KOPT-K1 (cell line): ENCODE results near the gene C9orf152.
"Not testable (repeated sequence)": the region's sequence is repeated elsewhere in the genome, so short reads cannot be mapped to it uniquely, and the experiment has no call there.

ENCODE experiments used
- H3K27ac ChIP-seq: fragments of 200-600 bp; sonication (generic); 2 replicates; pipeline ENCODE4 v1.5.1; 2016; ENCODE audit warnings: antibody characterized with exemption, mild to moderate bottlenecking, low read depth, low read length; ENCODE audit not compliant: poor library complexity, severe bottlenecking
- H3K36me3 ChIP-seq: fragments of 200-600 bp; sonication (generic); 2 replicates; pipeline ENCODE4 v1.5.1; 2017; ENCODE audit warnings: antibody characterized with exemption, mild to moderate bottlenecking, low read length, moderate library complexity; ENCODE audit not compliant: insufficient read depth
- H3K9me3 ChIP-seq: fragments of 200-600 bp; sonication (generic); 2 replicates; pipeline ENCODE4 v1.5.1; 2017; ENCODE audit warnings: antibody characterized with exemption, low read length, mild to moderate bottlenecking; ENCODE audit not compliant: insufficient read depth, poor library complexity, severe bottlenecking

C9orf152 gene, protein sequence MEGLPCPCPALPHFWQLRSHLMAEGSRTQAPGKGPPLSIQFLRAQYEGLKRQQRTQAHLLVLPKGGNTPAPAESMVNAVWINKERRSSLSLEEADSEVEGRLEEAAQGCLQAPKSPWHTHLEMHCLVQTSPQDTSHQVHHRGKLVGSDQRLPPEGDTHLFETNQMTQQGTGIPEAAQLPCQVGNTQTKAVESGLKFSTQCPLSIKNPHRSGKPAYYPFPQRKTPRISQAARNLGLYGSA

DNA sequence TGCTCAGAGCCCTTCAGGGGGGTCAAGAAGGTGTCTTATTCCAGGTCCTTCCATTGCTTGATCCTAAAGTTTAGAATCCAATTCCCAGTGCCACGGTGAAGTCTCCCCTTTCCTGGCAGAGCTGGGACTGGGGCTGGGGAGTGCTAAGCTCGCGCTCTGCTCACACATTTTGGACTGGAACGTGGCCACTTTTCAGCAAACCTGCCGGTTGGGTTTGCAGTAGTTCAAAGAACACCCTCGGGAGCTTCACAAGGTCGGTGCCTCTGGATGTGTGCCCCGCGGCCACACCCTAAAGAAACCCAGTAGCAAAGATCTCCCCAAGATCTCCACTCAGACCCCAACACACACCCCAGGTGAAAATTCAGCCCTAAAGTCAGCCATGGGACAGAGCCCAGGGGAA is at the start of gene C9orf152:
Gene C9orf152, minus strand, starts transcription at position 129 of the 400 bp plus-strand sequence. CDS start 580 bp downstream, outside the sequence.
- no peak within 1 kb of the TSS for H3K27ac ChIP-seq
- H3K36me3 ChIP-seq = no peaks in the 10 kb centered on the region
- peaks cover 4% of the 10 kb centered on the region for H3K9me3 ChIP-seq

DNA sequence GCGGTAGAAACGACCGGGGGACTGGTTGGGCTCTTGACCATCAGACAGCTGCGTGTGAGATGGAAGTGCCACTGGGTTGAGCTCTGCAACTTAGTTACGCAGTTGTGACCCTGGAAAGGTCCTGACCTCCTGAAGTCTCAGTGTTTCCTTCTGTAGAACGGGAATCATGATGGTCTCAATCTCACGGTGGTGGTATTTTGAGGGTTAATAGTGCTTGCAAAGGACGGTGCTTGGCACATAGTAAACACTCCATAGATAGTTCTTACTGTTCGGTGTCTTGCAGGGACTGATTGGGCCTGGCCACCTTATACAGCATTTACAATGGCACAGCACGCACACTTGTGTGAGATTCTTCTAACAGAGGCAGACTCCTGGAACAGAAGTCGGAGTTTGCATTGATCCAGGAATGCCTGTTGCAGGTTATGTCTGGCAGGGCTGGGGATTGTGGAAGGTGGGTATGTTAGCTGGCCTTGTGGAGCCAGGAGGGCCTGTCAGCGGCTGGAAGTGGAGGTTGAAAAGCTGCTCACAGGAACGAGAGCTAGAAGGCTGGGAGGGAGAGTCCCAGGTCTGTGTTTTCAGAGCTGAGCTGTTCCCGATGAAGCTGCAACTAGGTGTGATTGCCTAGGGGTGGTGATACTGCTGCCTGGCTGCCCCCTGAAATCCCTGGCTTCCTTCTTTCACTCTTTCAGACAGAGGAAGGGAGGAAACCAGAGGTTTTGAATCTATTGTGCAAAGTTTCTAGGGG is 49.3 kb upstream of the C9orf152 start:
- peak overlapping the region; percentile 71 for H3K27ac ChIP-seq
- H3K9me3 ChIP-seq = no peaks in the 10 kb centered on the region
- H3K36me3 ChIP-seq = no peaks in the 10 kb centered on the region

DNA sequence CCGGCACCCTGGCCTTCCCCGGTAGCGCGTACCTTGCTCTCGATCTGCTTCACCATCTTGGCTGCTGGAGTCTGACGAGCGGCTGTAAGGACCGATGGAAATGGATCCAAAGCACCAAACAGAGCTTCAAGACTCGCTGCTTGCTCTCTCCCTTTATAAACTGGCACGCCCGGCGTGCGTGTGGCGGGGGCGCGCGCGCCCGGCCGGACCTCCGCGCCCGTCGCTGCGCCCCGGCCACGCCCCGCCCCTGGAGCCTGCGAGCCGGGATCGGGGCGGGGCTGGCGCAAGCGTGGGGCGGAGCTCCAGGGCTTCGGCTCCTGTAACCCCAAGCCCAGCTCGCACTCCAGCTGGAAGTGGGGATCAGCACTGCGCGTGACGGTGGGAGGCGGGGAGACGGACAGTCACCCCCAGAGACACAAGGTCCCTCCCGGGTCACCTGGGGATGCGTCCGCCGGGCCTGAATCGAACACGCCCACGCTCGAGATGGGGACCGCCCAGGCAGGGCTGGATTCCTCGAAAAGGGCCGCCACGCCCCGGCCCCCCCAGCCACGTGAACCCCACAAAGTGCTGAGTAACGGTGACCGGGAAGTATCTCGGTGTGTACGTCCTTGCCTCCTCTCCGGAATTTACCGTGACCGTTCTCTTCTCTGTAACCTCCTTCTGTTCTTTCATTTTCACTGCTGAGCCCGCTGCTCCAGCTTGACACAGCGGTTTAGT is 48.6 kb upstream of the C9orf152 start, which contains the start of gene TXN:
Gene TXN, minus strand, starts transcription at position 128 of the 717 bp plus-strand sequence. Its CDS starts 72 bp downstream, at position 56.
- Histone ChIP-seq H3K36me3 (no peaks in the 10 kb centered on the region), H3K27ac (peak within 1 kb of the TSS; percentile 71), H3K9me3 (no peaks in the 10 kb centered on the region)

DNA sequence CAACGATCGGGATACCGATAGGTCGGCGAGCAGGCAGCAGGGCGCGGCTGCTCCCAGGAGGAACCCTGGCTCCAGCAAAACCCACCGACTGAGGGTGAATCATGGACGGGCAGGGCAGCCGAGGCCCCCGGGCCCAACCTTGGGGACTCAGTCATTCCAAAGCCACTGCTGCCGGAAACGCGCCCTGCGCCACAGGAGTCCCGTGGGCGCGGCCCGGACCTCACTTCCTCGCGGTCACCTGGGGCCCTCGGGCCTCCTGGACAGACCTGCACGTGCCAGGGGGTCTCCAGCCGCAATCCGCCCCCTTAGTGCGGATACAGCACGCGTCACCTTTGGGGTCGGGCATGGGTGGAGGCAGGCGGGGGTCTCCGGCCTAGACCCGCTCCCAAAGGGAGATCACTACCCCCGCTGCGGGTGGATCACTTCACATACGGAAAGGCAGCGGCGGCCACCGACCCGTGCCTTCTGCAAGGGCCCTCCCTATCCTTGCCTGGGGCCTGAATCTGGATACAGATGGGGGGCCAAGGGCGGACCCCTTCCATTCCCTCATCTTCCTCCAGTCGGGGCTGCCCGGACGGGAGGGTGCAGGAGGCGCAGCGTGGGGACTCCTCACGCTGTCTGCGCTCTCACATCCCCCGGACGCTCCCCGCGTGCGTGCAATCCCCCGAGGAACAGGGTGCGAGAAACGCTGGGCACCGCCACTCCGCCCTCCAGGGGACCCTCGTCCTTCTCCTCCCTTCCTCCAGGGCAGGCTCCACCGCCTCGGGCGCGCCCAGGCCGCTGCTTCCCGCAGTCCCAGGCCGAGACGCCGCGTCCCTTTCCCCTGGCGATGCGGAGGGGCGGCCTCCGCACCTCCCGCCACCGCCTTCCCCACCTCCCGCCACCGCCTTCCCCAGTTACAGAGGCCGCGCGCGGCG is 47.8 kb upstream of the C9orf152 start:
- peak overlapping the region; percentile 71 for H3K27ac ChIP-seq
- H3K36me3 ChIP-seq = peaks cover 5% of the 10 kb centered on the region; the same call in 1 of the 2 replicates
- no peaks in the 10 kb centered on the region for H3K9me3 ChIP-seq

DNA sequence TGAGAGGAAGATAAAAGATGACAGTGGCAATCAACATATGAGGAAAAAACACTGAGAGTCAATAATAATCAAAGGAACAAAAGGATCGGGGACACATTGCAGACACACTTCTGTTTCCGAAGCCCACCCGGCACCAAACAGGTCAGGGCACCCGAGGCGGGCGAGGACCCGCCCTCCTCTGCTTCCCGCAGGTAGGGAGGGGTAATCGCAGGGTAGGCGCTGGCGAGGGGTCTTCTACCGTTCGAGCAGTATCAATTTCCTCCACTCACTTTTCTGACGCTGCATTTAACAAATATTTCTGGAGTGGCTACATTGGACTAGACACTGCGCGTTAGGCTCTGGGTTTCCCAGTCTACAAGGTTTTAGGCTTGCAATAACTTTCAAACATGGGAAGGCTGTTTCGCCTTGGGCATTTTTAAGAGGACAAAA is 47.1 kb upstream of the C9orf152 start:
- peak overlapping the region; percentile 71 for H3K27ac ChIP-seq
- H3K9me3 ChIP-seq = no peaks in the 10 kb centered on the region
- peaks cover 11% of the 10 kb centered on the region for H3K36me3 ChIP-seq

DNA sequence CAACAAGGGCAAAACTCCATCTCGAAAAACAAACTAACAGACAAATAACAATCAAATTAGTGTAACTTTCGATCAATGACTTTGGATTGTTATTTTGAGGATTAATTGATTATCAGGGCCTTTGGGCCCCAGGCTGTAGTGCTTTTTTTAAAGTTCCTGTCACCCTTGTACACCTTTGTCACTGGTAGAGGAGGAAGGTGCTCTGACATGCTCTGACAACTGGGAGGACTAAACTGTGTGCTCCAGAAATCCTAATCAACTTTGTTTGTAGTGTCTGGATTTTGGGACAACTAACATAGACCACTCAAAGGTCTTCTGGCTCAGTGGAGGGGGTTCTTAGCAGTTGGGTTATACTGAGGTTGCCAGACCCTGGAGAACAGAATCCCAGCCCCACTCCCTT is 46.5 kb upstream of the C9orf152 start:
- H3K27ac ChIP-seq = peak overlapping the region; percentile 71

DNA sequence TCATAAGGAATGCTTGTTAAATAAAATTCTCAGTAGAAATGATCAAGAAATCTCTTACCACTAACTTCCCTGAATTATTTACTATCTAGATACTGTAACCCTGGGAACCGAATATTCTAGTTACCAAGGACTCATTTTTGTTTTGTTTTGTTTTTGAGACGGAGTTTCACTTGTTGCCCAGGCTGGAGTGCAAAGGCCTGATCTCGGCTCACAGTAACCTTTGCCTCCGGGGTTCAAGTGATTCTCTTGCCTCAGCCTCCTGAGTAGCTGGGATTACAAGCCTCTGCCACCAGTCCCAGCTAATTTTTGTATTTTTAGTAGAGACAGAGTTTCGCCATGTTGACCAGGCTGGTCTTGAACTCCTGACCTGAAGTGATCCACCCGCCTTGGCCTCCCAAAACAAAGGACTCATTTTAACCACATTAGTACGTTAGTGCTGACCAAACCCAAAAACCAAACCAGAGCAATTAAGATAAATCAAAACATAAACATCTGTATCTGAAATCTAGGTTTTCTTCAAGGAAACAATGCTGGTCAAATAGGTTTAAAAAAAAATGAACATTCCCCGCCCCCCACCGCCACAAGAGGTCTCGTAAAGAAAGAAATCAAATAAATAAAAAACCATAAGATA is 44.7 kb upstream of the C9orf152 start:
- Histone ChIP-seq H3K27ac (no peak overlapping the region), H3K9me3 (no peaks in the 10 kb centered on the region), H3K36me3 (peaks cover 36% of the 10 kb centered on the region)

More for the DNA sequence above, 46.5 kb upstream of the C9orf152 start:
- no peaks in the 10 kb centered on the region for H3K9me3 ChIP-seq
- peaks cover 17% of the 10 kb centered on the region for H3K36me3 ChIP-seq

DNA sequence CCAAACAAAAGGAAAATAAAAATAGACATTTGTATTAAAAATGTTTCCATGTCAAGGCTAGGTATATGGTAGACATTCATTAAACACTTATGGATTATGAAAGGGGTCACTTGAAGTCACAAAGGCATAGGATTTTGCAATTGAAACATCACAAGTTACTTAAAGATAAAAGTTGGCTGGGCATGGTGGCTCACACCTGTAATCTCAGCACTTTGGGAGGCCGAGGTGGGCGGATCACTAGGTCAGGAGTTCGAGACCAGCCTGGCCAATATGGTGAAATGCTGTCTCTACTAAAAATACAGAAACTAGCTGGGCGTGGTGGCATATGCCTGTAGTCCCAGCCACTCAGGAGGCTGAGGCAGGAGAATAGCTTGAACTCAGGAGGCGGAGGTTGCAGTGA is 43.8 kb upstream of the C9orf152 start:
- H3K9me3 ChIP-seq, H3K27ac ChIP-seq: not testable (repeated sequence)
- peaks cover 44% of the 10 kb centered on the region for H3K36me3 ChIP-seq

DNA sequence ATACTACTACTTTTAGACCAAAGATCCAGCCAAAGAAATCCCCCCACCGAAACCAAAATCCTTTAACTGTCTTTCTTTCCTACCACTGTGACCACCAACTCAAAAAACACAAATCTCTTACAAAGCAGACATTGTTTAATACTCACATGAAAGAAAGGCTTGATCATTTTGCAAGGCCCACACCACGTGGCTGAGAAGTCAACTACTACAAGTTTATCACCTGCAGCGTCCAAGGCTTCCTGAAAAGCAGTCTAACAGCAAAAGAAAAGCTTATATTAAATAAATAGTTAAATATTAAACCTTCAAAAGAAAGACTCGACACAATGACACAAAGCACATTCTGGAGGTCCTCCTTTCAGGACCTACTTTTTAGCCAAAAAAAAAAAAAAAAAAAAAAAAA is 43.3 kb upstream of the C9orf152 start:
- H3K27ac ChIP-seq = no peak overlapping the region
- peaks cover 50% of the 10 kb centered on the region for H3K36me3 ChIP-seq
- no peaks in the 10 kb centered on the region for H3K9me3 ChIP-seq

DNA sequence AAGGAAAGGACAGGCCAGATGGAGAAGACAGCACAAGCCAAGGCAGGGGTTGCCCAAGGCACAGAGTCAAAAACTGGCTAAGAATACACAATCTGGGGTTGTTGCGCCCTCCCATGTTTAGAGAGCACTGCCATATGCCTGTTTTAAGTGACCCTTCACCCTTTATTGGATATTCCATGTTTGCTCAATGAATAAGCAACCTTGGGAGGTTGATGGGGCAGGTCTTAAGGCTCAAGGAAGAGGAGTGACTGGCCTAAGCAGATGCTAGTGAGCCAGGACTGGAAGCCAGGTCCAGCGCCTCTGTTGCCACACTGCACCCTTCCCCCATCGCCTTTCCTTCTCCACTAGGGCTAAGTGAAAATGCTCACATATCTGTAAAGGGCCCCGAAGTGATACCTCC is 41.6 kb upstream of the C9orf152 start:
- Histone ChIP-seq H3K9me3 (no peaks in the 10 kb centered on the region), H3K36me3 (peaks cover 63% of the 10 kb centered on the region), H3K27ac (no peak overlapping the region)

DNA sequence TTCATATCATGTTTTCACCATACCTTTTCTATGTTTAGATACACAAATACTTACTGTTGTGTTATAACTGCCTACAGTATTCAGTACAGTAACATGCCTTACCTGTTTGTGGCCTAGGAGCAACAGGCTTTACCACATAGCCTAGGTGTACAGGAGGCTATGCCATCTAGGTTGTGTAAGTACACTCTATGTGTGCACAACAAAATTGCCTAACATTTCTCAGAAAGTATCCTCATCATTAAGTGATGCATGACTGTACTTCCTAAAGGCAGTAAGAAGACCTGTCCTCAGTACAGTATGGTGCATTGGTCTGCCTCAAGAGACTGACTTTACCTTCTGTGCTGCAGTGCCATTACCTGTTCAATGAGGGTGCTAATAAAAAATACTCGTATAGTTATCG is 40.4 kb upstream of the C9orf152 start:
- Histone ChIP-seq H3K27ac (no peak overlapping the region), H3K9me3 (no peaks in the 10 kb centered on the region), H3K36me3 (peaks cover 73% of the 10 kb centered on the region)

DNA sequence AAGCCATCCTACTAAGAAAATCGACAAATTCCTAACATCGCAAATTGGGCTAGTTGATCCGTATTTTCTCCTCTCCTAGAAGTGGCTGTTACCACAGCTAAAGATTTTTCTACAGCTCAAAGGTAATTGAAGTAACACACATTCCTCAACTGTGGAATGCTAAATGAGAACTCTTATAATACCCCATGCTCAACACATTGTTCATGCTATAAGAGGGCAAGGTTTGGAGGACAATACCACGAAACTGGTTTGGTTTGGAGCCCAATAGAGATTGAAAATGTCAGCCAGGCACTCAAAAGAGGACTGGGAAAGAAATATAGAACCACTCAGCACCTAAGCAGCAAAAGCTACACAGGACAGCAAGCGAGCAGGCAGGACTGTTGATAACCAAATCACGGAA is 38.3 kb upstream of the C9orf152 start:
- peaks cover 82% of the 10 kb centered on the region for H3K36me3 ChIP-seq
- no peak overlapping the region for H3K27ac ChIP-seq
- H3K9me3 ChIP-seq = no peaks in the 10 kb centered on the region

DNA sequence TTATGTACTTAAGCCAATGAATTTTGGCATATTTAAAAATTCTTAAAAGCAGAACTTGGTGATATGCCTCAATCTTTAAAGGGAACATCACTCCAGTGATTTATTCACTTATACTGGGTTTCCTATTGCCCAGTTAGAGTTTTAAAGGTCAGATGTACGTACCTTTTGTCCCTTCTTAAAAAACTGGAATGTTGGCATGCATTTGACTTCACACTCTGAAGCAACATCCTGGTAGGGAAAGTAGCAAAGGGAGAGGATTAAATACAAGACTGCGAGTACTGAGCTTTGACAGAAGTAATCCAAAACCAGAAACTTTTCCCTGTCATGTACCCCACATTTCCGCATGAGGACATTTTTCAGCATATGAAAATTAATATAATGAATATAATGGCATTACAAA is 36.7 kb upstream of the C9orf152 start:
- H3K9me3 ChIP-seq = no peaks in the 10 kb centered on the region
- peaks cover 66% of the 10 kb centered on the region for H3K36me3 ChIP-seq
- no peak overlapping the region for H3K27ac ChIP-seq

DNA sequence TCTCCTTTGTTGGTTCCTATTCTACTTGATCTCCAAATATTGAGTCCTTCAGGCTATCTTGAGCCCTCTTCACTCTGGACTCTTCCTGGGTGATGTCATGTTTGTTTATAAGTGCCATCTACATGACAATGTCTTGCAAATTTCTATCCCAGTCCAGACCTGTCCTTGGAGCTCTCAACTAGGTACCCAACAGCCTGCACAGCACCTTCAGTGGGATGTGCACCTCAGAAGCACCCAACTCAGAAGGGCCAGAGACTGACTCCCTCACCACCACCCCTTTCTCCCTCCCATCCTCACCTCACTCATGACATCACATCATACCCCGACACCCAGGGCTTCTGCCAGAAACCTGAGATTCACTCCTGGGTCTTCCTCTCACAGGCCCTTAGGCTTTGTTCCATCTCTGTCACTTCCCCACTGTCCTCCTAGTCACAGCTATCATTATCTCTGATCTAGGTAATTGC is 33.9 kb upstream of the C9orf152 start:
- H3K9me3 ChIP-seq = no peaks in the 10 kb centered on the region
- H3K27ac ChIP-seq = no peak overlapping the region
- H3K36me3 ChIP-seq = peaks cover 39% of the 10 kb centered on the region
